Measurements from ENCODE around the gene CTCFL.

CTCFL gene

GRCh38 chr20:57450419-57450818 is 74.5 kb downstream of the CTCFL start:
- no peak overlapping the region for H3K9ac ChIP-seq (ENCODE audit: low read length in 5 of 5)

GRCh38 chr20:57449398-57450354 is 75.3 kb downstream of the CTCFL start:
- peaks cover 1 to 27% (median 22%) of the 10 kb centered on the region in 5 donors for H3K4me1 ChIP-seq (ENCODE audit: control insufficient read depth in 5 of 5, insufficient read depth in 5 of 5, low read length in 5 of 5)
- H3K4me3 ChIP-seq (ENCODE audit: low read depth in 1 of 5, low read length in 5 of 5): no peak overlapping the region
- H3K27ac ChIP-seq (ENCODE audit: low read depth, low read length): no peak overlapping the region
- H3K9me3 ChIP-seq (ENCODE audit: control insufficient read depth in 5 of 5, low read length in 5 of 5): peaks cover 3 to 12% (median 6%) of the 10 kb centered on the region in 5 donors
- H3K27me3 ChIP-seq (ENCODE audit: control insufficient read depth in 5 of 5, insufficient read depth in 4 of 5, low read length in 5 of 5): peaks cover 0 to 11% (median 0%) of the 10 kb centered on the region in 5 donors
- no peak overlapping the region for H3K9ac ChIP-seq (ENCODE audit: low read length in 5 of 5)
- H3K36me3 ChIP-seq (ENCODE audit: control insufficient read depth in 5 of 5, insufficient read depth in 5 of 5, low read length in 5 of 5): no peaks in the 10 kb centered on the region

More at GRCh38 chr20:57450419-57450818, 74.5 kb downstream of the CTCFL start:
- H3K4me1 ChIP-seq (ENCODE audit: control insufficient read depth in 5 of 5, insufficient read depth in 5 of 5, low read length in 5 of 5): peaks cover 1 to 28% (median 24%) of the 10 kb centered on the region in 5 donors
- H3K27me3 ChIP-seq (ENCODE audit: control insufficient read depth in 5 of 5, insufficient read depth in 4 of 5, low read length in 5 of 5): peaks cover 0 to 11% (median 0%) of the 10 kb centered on the region in 5 donors
- H3K36me3 ChIP-seq (ENCODE audit: control insufficient read depth in 5 of 5, insufficient read depth in 5 of 5, low read length in 5 of 5): no peaks in the 10 kb centered on the region
- no peak overlapping the region for H3K27ac ChIP-seq (ENCODE audit: low read depth, low read length)
- peaks cover 3 to 12% (median 6%) of the 10 kb centered on the region in 5 donors for H3K9me3 ChIP-seq (ENCODE audit: control insufficient read depth in 5 of 5, low read length in 5 of 5)
- no peak overlapping the region for H3K4me3 ChIP-seq (ENCODE audit: low read depth in 1 of 5, low read length in 5 of 5)

- H3K27ac ChIP-seq (ENCODE audit: low read depth, low read length): no peak overlapping the region
- no peaks in the 10 kb centered on the region for H3K36me3 ChIP-seq (ENCODE audit: control insufficient read depth in 5 of 5, insufficient read depth in 5 of 5, low read length in 5 of 5)
- H3K4me1 ChIP-seq (ENCODE audit: control insufficient read depth in 5 of 5, insufficient read depth in 5 of 5, low read length in 5 of 5): peaks cover 1 to 27% (median 22%) of the 10 kb centered on the region in 5 donors
- peaks cover 0 to 11% (median 0%) of the 10 kb centered on the region in 5 donors for H3K27me3 ChIP-seq (ENCODE audit: control insufficient read depth in 5 of 5, insufficient read depth in 4 of 5, low read length in 5 of 5)
- H3K9me3 ChIP-seq (ENCODE audit: control insufficient read depth in 5 of 5, low read length in 5 of 5): peaks cover 3 to 12% (median 6%) of the 10 kb centered on the region in 5 donors
- H3K4me3 ChIP-seq (ENCODE audit: low read depth in 1 of 5, low read length in 5 of 5): no peak overlapping the region
- H3K9ac ChIP-seq (ENCODE audit: low read length in 5 of 5): no peak overlapping the region
Observed at GRCh38 chr20:57448764-57449354, 76.1 kb downstream of the CTCFL start.
